ENCODE data around the gene OTOG. TPM values are rescaled to one million over a fixed set of nuclear protein-coding genes. Genes with fewer than 3 reads are reported as not detected.

OTOG gene
- total RNA-seq, 1 experiment from 2014 or later = not detected

- ATAC-seq = no peak
- no peaks in the 10 kb centered on the region for H3K36me3 ChIP-seq (ENCODE audit: low read depth, low read length)
- H3K4me1 ChIP-seq (ENCODE audit: insufficient read depth, low read length) = peaks cover 11% of the 10 kb centered on the region; the same call in 1 of the 2 replicates
- no peaks in the 10 kb centered on the region for H3F3A ChIP-seq (ENCODE audit: low read length, unreplicated experiment)
- H3K9ac ChIP-seq (ENCODE audit: low read length) = no peak overlapping the region
- no peak for DNase-seq
- no peaks in the 10 kb centered on the region; the same call in 1 of the 2 replicates for H3K9me3 ChIP-seq (ENCODE audit: low read length)
- peaks cover 7% of the 10 kb centered on the region; the same call in 1 of the 2 replicates for H3K27me3 ChIP-seq (ENCODE audit: low read length)
- H4K20me1 ChIP-seq (ENCODE audit: low read length) = no peaks in the 10 kb centered on the region
- H3K79me2 ChIP-seq (ENCODE audit: low read length) = no peaks in the 10 kb centered on the region
- no peak overlapping the region for H3K4me2 ChIP-seq (ENCODE audit: low read length)
- no peak for TF ChIP-seq EZH2 (IDR thresholded peaks at IDR 0.05; ENCODE audit: low read length, unreplicated experiment)
- no peak for TF ChIP-seq EZH2phosphoT487 (IDR thresholded peaks at IDR 0.05; ENCODE audit: borderline replicate concordance, low read length)
- TF ChIP-seq CTCF (conservative IDR thresholded peaks at IDR 0.05; ENCODE audit: low read depth, low read length) = no peak
- intact Hi-C loops (cut with micrococcal nuclease) = no loop called here
- no peaks in the 10 kb centered on the region for H3K9me2 ChIP-seq (replicated peaks; ENCODE audit: low read length)
- no peak overlapping the region for H3K4me3 ChIP-seq (ENCODE audit: low read length)
- no peak overlapping the region for H2AFZ ChIP-seq (ENCODE audit: low read length)
- BruUV-seq (replicated peaks) = no TSS peak
- no peak overlapping the region for H3K27ac ChIP-seq (ENCODE audit: low read length)
- ChIA-PET POLR2A (ENCODE audit: unreplicated experiment) (no interaction called here), CTCF (no interaction called here)
These were observed 106.6 kb downstream of the OTOG start for GRCh38 chr11:17653611-17654010.

GRCh38 chr11:17655682-17656081 is 108.6 kb downstream of the OTOG start:
- no peak overlapping the region for H3K4me3 ChIP-seq (ENCODE audit: low read length)
- H3K36me3 ChIP-seq (ENCODE audit: low read depth, low read length) = no peaks in the 10 kb centered on the region
- H3K9me3 ChIP-seq (ENCODE audit: low read length) = no peaks in the 10 kb centered on the region; the same call in 1 of the 2 replicates
- H3K9me2 ChIP-seq (replicated peaks; ENCODE audit: low read length) = no peaks in the 10 kb centered on the region
- DNase-seq = no peak
- BruUV-seq (replicated peaks) = no TSS peak
- TF ChIP-seq EZH2phosphoT487 (IDR thresholded peaks at IDR 0.05; ENCODE audit: borderline replicate concordance, low read length) = no peak
- no peak for TF ChIP-seq CTCF (conservative IDR thresholded peaks at IDR 0.05; ENCODE audit: low read depth, low read length)
- TF ChIP-seq EZH2 (IDR thresholded peaks at IDR 0.05; ENCODE audit: low read length, unreplicated experiment) = no peak
- ATAC-seq = no peak
- intact Hi-C loops (cut with micrococcal nuclease) = no loop called here
- H3K27ac ChIP-seq (ENCODE audit: low read length) = no peak overlapping the region
- H3K4me1 ChIP-seq (ENCODE audit: insufficient read depth, low read length) = 0 out of 2 replicates have a peak, but pooled peaks cover 1% of the 10 kb centered on the region
- H3K27me3 ChIP-seq (ENCODE audit: low read length) = peaks cover 7% of the 10 kb centered on the region; the same call in 1 of the 2 replicates
- H3K4me2 ChIP-seq (ENCODE audit: low read length) = no peak overlapping the region
- H3F3A ChIP-seq (ENCODE audit: low read length, unreplicated experiment) = no peaks in the 10 kb centered on the region
- ChIA-PET CTCF (interaction anchor here (0.6 kb wide), 1 partner anchor 12 kb away, joined by 3 read pairs; no protein-coding TSS in a partner anchor), POLR2A (ENCODE audit: unreplicated experiment) (no interaction called here)
- no peak overlapping the region for H3K9ac ChIP-seq (ENCODE audit: low read length)
- no peak overlapping the region for H2AFZ ChIP-seq (ENCODE audit: low read length)
- no peaks in the 10 kb centered on the region for H3K79me2 ChIP-seq (ENCODE audit: low read length)
- no peaks in the 10 kb centered on the region for H4K20me1 ChIP-seq (ENCODE audit: low read length)

GRCh38 chr11:17658211-17658610 is 111.2 kb downstream of the OTOG start:
- Histone ChIP-seq H3K4me2 (ENCODE audit: low read length) (no peak overlapping the region), H3K9ac (ENCODE audit: low read length) (no peak overlapping the region), H3F3A (ENCODE audit: low read length, unreplicated experiment) (no peaks in the 10 kb centered on the region), H3K79me2 (ENCODE audit: low read length) (no peaks in the 10 kb centered on the region), H3K9me3 (ENCODE audit: low read length) (no peaks in the 10 kb centered on the region; the same call in 1 of the 2 replicates), H3K27ac (ENCODE audit: low read length) (no peak overlapping the region), H3K4me1 (ENCODE audit: insufficient read depth, low read length) (no peaks in the 10 kb centered on the region), H4K20me1 (ENCODE audit: low read length) (no peaks in the 10 kb centered on the region), H2AFZ (ENCODE audit: low read length) (no peak overlapping the region), H3K36me3 (ENCODE audit: low read depth, low read length) (no peaks in the 10 kb centered on the region), H3K9me2 (replicated peaks; ENCODE audit: low read length) (no peaks in the 10 kb centered on the region), H3K4me3 (ENCODE audit: low read length) (no peak overlapping the region), H3K27me3 (ENCODE audit: low read length) (peaks cover 11% of the 10 kb centered on the region; the same call in 1 of the 2 replicates)
- ChIA-PET POLR2A (ENCODE audit: unreplicated experiment) (no interaction called here), CTCF (no interaction called here)
- DNase-seq = no peak
- TF ChIP-seq CTCF (conservative IDR thresholded peaks at IDR 0.05; ENCODE audit: low read depth, low read length) = no peak
- TF ChIP-seq EZH2 (IDR thresholded peaks at IDR 0.05; ENCODE audit: low read length, unreplicated experiment) = no peak
- TF ChIP-seq EZH2phosphoT487 (IDR thresholded peaks at IDR 0.05; ENCODE audit: borderline replicate concordance, low read length) = no peak
- ATAC-seq = no peak
- intact Hi-C loops (cut with micrococcal nuclease) = no loop called here
- no TSS peak for BruUV-seq (replicated peaks)
